OCI-LY3 (cell line): ENCODE data around the gene APOO.
A peak's percentile ranks its signal among the peaks of the same experiment; 100 is the strongest.

Experiments used
- H2AFZ ChIP-seq: fragments of 200-600, 300-600 bp; shearing (Covaris generic); 2 replicates; pipeline ENCODE4 v1.6.0; 2014; ENCODE audit warnings: antibody characterized with exemption, low read depth, low read length
- H3K27ac ChIP-seq: fragments of 200-600, 300-600 bp; sonication (generic); 2 replicates; pipeline ENCODE4 v1.5.1; 2014; ENCODE audit warnings: mild to moderate bottlenecking, low read length, moderate library complexity, mixed read lengths
- H3K27me3 ChIP-seq: fragments of 200-600, 300-600 bp; sonication (generic); 2 replicates; pipeline ENCODE4 v1.6.1; 2014; ENCODE audit warnings: low read depth, low read length, mixed read lengths
- H3K36me3 ChIP-seq: fragments of 200-600, 300-600 bp; sonication (generic); replicated peaks from 2 replicates; pipeline ENCODE3; 2014; ENCODE audit warnings: low read depth, low read length, mixed read lengths
- H3K4me1 ChIP-seq: fragments of 300-600, 200-600 bp; sonication (generic); 2 replicates; pipeline ENCODE4 v1.6.1; 2014; ENCODE audit warnings: low read length, mixed read lengths
- H3K4me2 ChIP-seq: fragments of 200-600, 300-600 bp; sonication (generic); 2 replicates; pipeline ENCODE4 v1.6.1; 2014; ENCODE audit warnings: low read length, mixed read lengths
- H3K4me3 ChIP-seq: fragments of 300-600, 200-600 bp; sonication (generic); 2 replicates; pipeline ENCODE4 v1.5.1; 2014; ENCODE audit warnings: antibody characterized with exemption, mild to moderate bottlenecking, low read length, moderate library complexity
- H3K79me2 ChIP-seq: fragments of 300-600, 200-600 bp; shearing (Covaris generic); 2 replicates; pipeline ENCODE4 v1.6.1; 2014; ENCODE audit warnings: mild to moderate bottlenecking, low read length, mixed read lengths
- H3K9ac ChIP-seq: fragments of 300-600, 200-600 bp; shearing (Covaris generic); 2 replicates; pipeline ENCODE4 v1.6.0; 2014; ENCODE audit warnings: mild to moderate bottlenecking, low read length, moderate library complexity
- H3K9me3 ChIP-seq: fragments of 200-600, 300-600 bp; shearing (Covaris generic); 2 replicates; pipeline ENCODE4 v1.6.1; 2014; ENCODE audit warnings: low read length, mixed read lengths; ENCODE audit not compliant: insufficient read depth
- H4K20me1 ChIP-seq: fragments of 200-600, 300-600 bp; sonication (generic); 2 replicates; pipeline ENCODE4 v1.6.1; 2016; ENCODE audit warnings: low read length, mixed read lengths; ENCODE audit not compliant: insufficient read depth
- EZH2phosphoT487 ChIP-seq: fragments of 200-600 bp; shearing (Covaris generic); IDR thresholded peaks from 2 replicates; pipeline ENCODE4 v1.6.1; 2018; ENCODE audit warnings: antibody characterized with exemption, mixed run types, low read depth
- TF ChIP-seq, protein P1 (sequence below): fragments of 200-600, 300-600 bp; sonication (generic); IDR thresholded peaks from 2 replicates; pipeline ENCODE4 v1.5.1; 2014; ENCODE audit warnings: antibody characterized with exemption, low read length, low read depth

The APOO gene

DNA sequence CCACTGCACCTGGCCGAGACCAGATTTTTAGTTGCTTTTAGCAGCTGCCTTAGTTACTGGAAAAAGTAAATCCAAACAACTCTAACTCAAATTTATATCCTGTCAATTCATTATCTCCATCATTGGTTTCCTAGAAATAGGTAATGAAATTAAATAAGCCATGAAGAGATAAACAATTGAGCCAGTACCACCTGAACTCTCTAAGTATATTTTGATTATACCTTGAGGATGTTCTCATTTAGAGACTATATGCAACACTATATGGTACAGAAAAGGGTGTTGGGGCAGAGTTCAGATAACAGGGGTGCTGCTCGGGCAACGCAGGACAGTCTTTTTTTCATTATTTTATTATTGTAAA lies 89.8 kb downstream of the APOO start:
- Histone ChIP-seq H3K9ac (peak overlapping the region; percentile 43; the same call in 1 of the 2 replicates), H3K36me3 (no peaks in the 10 kb centered on the region), H3K27me3 (0 out of 2 replicates have a peak, but pooled peaks cover 2% of the 10 kb centered on the region), H3K9me3 (peaks cover 4% of the 10 kb centered on the region; the same call in 1 of the 2 replicates), H3K79me2 (no peaks in the 10 kb centered on the region), H3K4me2 (peak overlapping the region; percentile 49), H3K4me1 (peaks cover 15% of the 10 kb centered on the region), H2AFZ (no peak overlapping the region; the same call in 1 of the 2 replicates), H3K27ac (0 out of 2 replicates have a peak overlapping the region, but pooled peaks have one; percentile 66), H3K4me3 (no peak overlapping the region), H4K20me1 (no peaks in the 10 kb centered on the region)
- TF ChIP-seq EZH2phosphoT487 = no peak

DNA sequence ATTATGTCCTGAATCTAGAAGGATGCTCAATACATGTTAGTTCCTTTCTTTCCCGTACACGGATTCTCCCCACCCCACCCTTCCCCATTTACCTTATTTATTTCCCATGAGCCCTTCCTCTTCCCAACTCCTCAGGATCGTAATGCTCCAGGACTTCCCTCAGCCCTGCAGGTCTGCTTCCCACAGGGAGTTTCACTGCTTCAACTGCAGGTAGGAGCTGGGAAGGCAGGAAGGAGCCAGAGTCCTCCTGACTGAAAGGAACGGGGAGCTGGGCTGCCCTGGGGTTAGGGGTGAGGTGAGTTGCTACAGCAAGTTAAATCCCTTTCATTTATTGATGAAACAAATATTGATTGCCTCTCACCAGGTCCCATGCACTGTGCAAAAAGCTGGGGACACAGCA lies 91.6 kb downstream of the APOO start:
- no peaks in the 10 kb centered on the region for H3K79me2 ChIP-seq
- H3K36me3 ChIP-seq = no peaks in the 10 kb centered on the region
- peaks cover 22% of the 10 kb centered on the region for H3K4me1 ChIP-seq
- H3K9ac ChIP-seq = no peak overlapping the region
- H3K4me2 ChIP-seq = no peak overlapping the region
- 0 out of 2 replicates have a peak, but pooled peaks cover 2% of the 10 kb centered on the region for H3K27me3 ChIP-seq
- H3K9me3 ChIP-seq = peaks cover 4% of the 10 kb centered on the region; the same call in 1 of the 2 replicates
- no peak overlapping the region for H3K4me3 ChIP-seq
- no peak overlapping the region for H3K27ac ChIP-seq
- no peak overlapping the region for H2AFZ ChIP-seq
- no peak for TF ChIP-seq EZH2phosphoT487
- TF ChIP-seq, protein P1, sequence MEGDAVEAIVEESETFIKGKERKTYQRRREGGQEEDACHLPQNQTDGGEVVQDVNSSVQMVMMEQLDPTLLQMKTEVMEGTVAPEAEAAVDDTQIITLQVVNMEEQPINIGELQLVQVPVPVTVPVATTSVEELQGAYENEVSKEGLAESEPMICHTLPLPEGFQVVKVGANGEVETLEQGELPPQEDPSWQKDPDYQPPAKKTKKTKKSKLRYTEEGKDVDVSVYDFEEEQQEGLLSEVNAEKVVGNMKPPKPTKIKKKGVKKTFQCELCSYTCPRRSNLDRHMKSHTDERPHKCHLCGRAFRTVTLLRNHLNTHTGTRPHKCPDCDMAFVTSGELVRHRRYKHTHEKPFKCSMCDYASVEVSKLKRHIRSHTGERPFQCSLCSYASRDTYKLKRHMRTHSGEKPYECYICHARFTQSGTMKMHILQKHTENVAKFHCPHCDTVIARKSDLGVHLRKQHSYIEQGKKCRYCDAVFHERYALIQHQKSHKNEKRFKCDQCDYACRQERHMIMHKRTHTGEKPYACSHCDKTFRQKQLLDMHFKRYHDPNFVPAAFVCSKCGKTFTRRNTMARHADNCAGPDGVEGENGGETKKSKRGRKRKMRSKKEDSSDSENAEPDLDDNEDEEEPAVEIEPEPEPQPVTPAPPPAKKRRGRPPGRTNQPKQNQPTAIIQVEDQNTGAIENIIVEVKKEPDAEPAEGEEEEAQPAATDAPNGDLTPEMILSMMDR = no peak
- H4K20me1 ChIP-seq = no peaks in the 10 kb centered on the region

DNA sequence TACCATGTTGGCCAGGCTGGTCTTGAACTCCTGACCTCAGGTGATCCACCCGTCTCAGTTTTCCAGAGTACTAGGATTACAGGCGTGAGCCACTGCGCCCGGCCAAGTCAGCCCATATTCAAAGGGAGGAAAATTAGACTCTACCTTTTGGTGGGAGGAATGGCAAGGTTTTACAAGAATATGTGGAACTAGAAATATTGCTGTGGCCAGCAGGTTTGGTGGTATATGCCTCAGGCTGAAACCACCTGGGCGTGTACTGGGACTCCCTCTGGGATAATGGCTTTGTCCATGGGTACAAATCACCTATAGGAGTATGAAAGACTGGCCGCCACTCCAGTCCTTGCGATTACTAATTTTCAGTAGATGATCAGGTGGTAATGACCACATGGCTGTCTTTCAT lies 92.4 kb downstream of the APOO start:
- Histone ChIP-seq H3K4me3 (no peak overlapping the region), H2AFZ (no peak overlapping the region), H3K36me3 (no peaks in the 10 kb centered on the region), H4K20me1 (no peaks in the 10 kb centered on the region), H3K27ac (no peak overlapping the region), H3K4me1 (peaks cover 28% of the 10 kb centered on the region), H3K4me2 (no peak overlapping the region), H3K27me3 (0 out of 2 replicates have a peak, but pooled peaks cover 2% of the 10 kb centered on the region), H3K9me3 (peaks cover 4% of the 10 kb centered on the region; the same call in 1 of the 2 replicates), H3K9ac (no peak overlapping the region), H3K79me2 (no peaks in the 10 kb centered on the region)
- TF ChIP-seq, protein P1 = no peak
- no peak for TF ChIP-seq EZH2phosphoT487

DNA sequence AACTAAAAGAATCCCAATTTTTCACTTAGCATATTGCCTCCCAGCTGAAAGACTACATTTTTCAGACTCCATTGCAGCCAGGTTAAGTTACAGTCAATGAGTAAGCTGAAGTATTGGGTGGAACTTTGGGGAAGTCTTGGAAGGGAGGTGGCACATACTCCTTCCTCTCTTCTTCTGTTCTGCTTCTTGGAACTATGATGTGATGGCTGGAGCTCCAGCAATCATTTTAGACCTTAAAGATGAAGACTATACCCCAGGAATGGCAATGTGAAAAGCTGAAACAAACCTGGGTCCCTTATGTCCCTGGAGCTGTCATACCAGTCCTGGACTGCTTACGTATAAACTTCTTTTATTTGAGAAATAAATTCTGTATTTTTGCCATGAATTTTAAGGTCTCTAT lies 93.9 kb downstream of the APOO start:
- TF ChIP-seq EZH2phosphoT487 = no peak
- TF ChIP-seq, protein P1 = no peak
- Histone ChIP-seq H3K79me2 (no peaks in the 10 kb centered on the region), H2AFZ (no peak overlapping the region), H3K36me3 (no peaks in the 10 kb centered on the region), H3K9me3 (peaks cover 4% of the 10 kb centered on the region; the same call in 1 of the 2 replicates), H4K20me1 (no peaks in the 10 kb centered on the region), H3K4me1 (peaks cover 34% of the 10 kb centered on the region), H3K4me3 (no peak overlapping the region), H3K27ac (no peak overlapping the region), H3K9ac (no peak overlapping the region), H3K4me2 (no peak overlapping the region), H3K27me3 (0 out of 2 replicates have a peak, but pooled peaks cover 2% of the 10 kb centered on the region)
